Breast epithelium (tissue), 3 donors: ENCODE data around the gene CEP126.

Experiments
- CTCF ChIP-seq, 3 donors: fragments of 450-650 bp; IDR thresholded peaks; one replicate each; pipeline ENCODE4 v1.5.1; 2016 to 2017; ENCODE audit warnings: antibody characterized with exemption in 3 of 3, mild to moderate bottlenecking in 3 of 3, moderate library complexity in 3 of 3
- POLR2A ChIP-seq: fragments of 450-650 bp; IDR thresholded peaks from one replicate; pipeline ENCODE4 v1.6.1; 2016; ENCODE audit warnings: antibody characterized with exemption, mild to moderate bottlenecking, moderate library complexity

DNA sequence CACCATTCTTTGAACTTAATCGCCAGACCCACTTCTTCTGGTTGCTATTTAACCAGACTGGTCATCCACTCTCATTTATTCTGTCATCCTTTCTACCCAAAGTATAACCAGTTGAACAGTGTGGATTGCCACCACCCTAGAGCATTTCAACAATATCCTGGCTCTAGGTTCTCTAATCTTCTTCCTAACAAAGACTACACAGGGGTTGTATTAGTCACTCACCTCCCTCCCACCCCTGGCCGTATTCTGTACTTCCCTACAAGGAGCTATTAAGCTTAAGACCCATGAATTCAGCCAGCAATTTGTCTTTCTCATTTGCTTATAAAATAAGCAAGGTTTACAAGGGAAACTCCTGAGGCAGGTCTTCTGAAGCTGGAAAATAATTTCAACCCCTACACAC lies 46.9 kb upstream of the CEP126 start:
- no peak for TF ChIP-seq POLR2A
- TF ChIP-seq CTCF (IDR thresholded peaks at IDR 0.05) = no peak
